GM18526 (cell line): ENCODE results near the gene KLHL25.

Experiments used
- POLR2A ChIP-seq: IDR thresholded peaks from 3 replicates; pipeline ENCODE4 v1.6.1; 2011; ENCODE audit not compliant: insufficient read length; ENCODE audit errors: extremely low read depth

The KLHL25 gene

DNA sequence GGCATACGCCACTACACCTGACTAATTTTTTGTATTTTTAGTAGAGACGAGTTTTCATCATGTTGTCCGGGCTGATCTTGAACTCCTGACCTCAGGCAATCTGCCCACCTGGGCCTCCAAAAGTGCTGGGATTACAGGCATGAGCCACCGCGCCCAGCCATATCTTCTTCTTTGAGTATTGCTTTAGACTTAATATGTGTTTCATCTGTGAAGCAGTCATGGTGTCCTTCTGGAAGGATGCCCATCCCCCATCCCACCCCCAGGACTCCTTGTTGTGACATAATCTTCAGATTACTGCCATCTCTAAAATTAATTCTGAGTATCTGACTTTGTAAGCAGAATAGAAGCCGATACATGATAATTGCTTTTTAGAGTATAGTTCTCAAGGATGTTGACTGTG is 57.7 kb downstream of the KLHL25 start:
- no peak for TF ChIP-seq POLR2A

DNA sequence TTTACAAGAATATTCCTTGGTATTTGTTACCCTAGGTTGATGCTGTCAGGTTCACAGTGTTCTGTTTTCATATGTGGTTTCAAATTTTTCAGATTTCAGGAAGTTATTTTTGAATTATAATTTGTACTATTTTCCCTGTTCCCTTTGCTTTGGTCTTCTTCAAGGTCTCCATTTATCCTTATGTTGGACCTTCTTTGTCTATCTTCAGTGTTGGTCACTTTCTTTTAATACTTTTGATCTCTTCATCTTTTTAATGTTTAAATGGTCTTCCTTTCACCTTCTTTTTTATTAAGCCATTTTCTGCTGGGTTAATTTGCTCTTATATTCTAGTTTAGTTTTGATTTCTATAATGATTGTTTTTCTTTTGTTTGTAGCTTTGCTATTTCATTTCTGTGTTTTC is 61.3 kb downstream of the KLHL25 start:
- TF ChIP-seq POLR2A = no peak

DNA sequence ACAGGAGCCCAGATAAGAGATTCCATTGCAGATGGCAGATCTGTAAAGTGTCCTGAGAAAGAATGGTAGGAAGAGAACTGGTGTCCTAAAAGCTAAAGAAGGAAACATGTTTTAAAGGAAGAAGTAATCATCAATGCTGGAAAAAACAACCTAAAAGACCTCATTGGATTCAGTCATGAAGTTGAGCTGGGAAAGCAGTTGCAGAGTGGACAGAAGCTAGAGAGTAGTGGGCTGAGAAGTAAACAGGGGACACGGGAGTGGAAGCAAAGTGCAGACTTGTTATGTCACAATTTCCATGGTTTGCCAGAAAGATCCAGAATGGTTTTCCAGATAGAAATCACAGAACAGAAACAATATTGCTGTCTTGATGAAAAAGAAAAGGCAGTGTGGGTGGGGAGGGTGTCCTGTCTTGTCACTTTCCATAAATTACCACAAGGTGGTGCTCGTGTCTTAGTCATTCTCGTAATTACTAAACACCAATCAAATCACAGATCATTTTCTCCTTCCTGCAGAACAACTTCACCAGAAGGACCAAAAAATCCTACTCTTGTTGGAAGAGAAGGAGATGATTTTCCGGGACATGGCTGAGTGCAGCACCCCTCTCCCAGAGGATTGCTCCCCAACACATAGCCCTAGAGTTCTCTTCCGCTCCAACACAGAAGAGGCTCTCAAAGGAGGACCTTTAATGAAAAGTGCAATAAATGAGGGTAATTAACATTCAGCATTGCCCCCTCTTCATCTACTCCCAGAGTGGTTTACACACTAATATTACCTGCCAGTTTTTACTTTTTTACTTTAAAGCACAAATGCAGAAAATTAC is 64.5 kb downstream of the KLHL25 start:
- no peak for TF ChIP-seq POLR2A

- TF ChIP-seq POLR2A = no peak
Observed at GRCh38 chr15:85727068-85727467, 67.7 kb downstream of the KLHL25 start.

DNA sequence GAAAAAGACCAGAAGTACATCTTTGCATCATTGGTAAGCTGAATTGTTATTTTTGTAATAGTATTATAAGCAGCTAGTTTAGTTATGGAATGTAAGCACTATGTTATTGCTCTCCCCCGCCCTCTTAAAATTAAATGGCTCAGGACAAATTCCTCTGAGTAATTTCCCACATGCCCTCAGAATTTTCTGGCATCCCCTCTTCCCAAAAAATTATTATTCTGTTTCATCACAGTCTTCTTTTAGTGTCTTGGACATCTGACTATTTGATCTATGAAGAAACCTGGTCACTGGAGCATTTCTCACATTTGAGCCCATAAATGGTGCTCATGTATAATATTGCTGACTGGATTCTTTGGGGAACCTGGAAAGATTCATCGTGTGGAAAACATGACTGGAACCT is 68.3 kb downstream of the KLHL25 start:
- no peak for TF ChIP-seq POLR2A

DNA sequence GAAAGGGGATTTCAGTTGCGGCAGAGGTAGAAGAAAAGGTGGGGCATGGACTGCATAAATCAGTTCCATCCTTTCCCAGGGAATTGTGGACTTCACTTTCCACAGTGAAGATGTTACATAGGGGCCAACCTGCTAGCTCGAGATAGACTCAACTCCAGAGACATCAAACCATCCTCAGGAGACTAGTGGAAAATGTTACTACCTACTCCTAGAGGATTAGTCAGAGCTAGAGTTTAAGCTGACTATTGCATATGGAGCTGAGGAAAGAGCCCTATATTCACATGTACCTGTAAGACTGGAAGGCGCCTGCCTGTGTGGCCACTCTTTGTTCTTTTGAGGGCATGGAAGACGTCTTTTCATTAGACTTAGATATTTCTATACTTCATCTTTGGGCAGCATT is 69.2 kb downstream of the KLHL25 start:
- no peak for TF ChIP-seq POLR2A

- TF ChIP-seq POLR2A = no peak
Observed at GRCh38 chr15:85725019-85725418, 69.7 kb downstream of the KLHL25 start.

- no peak for TF ChIP-seq POLR2A
Observed at GRCh38 chr15:85723960-85724945, 70.5 kb downstream of the KLHL25 start.

DNA sequence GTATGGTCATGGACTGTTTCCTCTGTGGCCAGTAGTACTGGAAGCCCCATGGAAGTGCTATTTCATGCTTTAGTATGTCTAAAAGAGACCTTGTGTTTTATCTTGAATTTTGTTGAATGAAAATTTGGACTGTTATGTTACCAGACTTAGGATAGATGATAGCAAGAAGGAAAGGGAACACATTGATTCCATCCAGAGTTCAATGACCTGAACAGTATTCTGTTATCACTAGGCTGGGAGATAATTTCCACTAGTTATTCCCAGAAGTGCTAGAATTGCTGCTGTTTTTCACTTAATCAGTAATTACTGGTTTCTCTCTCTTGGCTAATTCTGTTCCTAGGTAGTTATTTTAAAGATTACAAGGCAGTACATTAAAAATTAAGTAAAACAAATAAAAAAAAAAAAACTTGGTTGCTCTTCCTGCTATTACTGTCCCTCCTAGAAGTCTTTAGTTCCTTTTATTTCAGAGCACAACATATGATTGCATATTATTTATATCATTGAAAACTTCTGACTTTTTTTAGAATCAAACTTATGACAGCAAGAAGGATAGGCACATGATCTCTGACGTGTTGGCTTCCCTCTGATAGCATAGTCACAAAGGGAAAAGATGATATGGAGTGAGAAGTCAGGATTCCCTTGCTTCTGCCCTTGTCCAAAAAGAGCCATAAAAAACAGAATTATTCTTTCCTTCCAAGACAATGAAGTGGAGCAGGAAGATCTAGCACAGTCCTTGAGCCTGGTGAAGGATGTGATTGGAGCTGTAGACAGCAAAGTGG is 72.2 kb downstream of the KLHL25 start:
- TF ChIP-seq POLR2A = no peak

GRCh38 chr15:85718981-85719380 is 75.7 kb downstream of the KLHL25 start:
- TF ChIP-seq POLR2A = no peak

GRCh38 chr15:85718271-85718971 is 76.3 kb downstream of the KLHL25 start:
- no peak for TF ChIP-seq POLR2A

- TF ChIP-seq POLR2A = no peak
Observed at GRCh38 chr15:85717212-85717611, 77.5 kb downstream of the KLHL25 start.

GRCh38 chr15:85716261-85716660 is 78.5 kb downstream of the KLHL25 start:
- TF ChIP-seq POLR2A = no peak

DNA sequence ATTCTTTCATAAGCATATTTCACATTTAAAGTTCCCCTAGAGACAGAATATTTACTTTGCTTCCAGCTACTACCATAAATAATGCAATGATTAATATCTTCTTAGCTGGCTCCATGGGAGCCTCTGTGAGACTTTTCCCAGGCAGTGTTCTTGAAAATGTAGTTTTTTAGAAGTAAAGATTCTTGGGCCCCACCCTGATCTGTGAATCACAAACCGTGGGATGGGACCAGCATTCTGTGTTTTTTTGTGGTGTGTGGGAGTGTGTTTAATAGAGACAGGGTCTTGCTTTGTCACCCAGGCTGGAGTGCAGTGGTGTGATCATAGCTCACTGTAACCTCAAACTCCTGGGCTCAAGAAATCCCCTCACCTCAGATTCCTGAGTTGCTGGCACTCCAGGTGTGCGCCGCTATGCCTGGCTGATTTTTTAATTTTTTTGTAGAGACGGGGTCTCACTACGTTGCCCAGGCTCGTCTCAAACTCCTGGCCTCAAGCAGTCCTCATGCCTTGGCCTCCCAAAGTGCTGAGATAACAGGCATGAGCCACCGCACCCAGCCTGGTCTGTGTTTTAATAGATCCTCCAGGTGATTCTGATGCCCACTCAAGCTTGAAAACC is 83.0 kb downstream of the KLHL25 start:
- no peak for TF ChIP-seq POLR2A
